Prostate gland (tissue), 2 donors: ENCODE results near the gene SIGLEC7. TPM values are rescaled to one million over a fixed set of nuclear protein-coding genes. Genes with fewer than 3 reads are reported as not detected.

Experiments
- DNase-seq: peaks from one replicate; pipeline ENCODE4 v3.0.0-alpha.2; 2019; ENCODE audit warnings: low spot score
- H3K27ac ChIP-seq, 2 donors: fragments of 200-600 bp; sonication (generic); 2 replicates each; pipeline ENCODE4 v1.5.1; 2017 to 2019
- H3K27me3 ChIP-seq: fragments of 200-600 bp; sonication (generic); replicated peaks from 2 replicates; pipeline ENCODE4 v1.5.1; 2019; ENCODE audit not compliant: insufficient read depth
- H3K36me3 ChIP-seq, 2 donors: fragments of 200-600 bp; sonication (generic); 1 replicate in 1 of 2; 2 replicates in 1 of 2; pipeline versions ENCODE4 v1.5.1 to v1.8.1; 2017 to 2019
- H3K4me1 ChIP-seq: fragments of 200-600 bp; sonication (generic); replicated peaks from 2 replicates; pipeline ENCODE4 v1.5.1; 2019
- H3K4me3 ChIP-seq, 2 donors: fragments of 200-600 bp; sonication (generic); 2 replicates each; pipeline ENCODE4 v1.5.1; 2017 to 2019
- H3K9me3 ChIP-seq: fragments of 200-600 bp; sonication (generic); 2 replicates; pipeline ENCODE4 v1.5.1; 2017
- CTCF ChIP-seq, 4 experiments: fragments of 200-600 bp in 2 of 4; fragments of 450-650 bp in 2 of 4; sonication (generic) in 2 of 4; IDR thresholded peaks; 1 replicate in 3 of 4; 2 replicates in 1 of 4; pipeline ENCODE4 v1.5.1; 2016 to 2019; ENCODE audit warnings: antibody characterized with exemption in 4 of 4, mild to moderate bottlenecking in 2 of 4, moderate library complexity in 2 of 4
- POLR2A ChIP-seq: fragments of 450-650 bp; IDR thresholded peaks from one replicate; pipeline ENCODE4 v1.6.1; 2016; ENCODE audit warnings: antibody characterized with exemption, mild to moderate bottlenecking
- POLR2AphosphoS5 ChIP-seq: sonication (generic); formaldehyde crosslinking; IDR thresholded peaks from one replicate; pipeline ENCODE4 v1.6.1; 2017; ENCODE audit warnings: antibody characterized with exemption
- WGBS: methylation state at CpG from one replicate; pipeline ENCODE4 v1.1.5; 2018; 5-methylcytosine and 5-hydroxymethylcytosine counted together
- intact Hi-C: fragments of 100-400 bp; cut with DNase I; formaldehyde crosslinking; loops from one replicate; pipeline ENCODE4 v1.14.2; 2022
- total RNA-seq, 2 donors: library from RNA; depleted of rRNA; stranded (reverse); fragments of >200 nt; gene quantifications; one replicate each; pipeline ENCODE4 v1.1.0, GENCODE V29; 2016

SIGLEC7 gene
- total RNA-seq, 2 donors from 2014 or later, result not detected

GRCh38 chr19:51200071-51200666 is 58.1 kb downstream of the SIGLEC7 start:
- Histone ChIP-seq H3K27me3 (peaks cover 3% of the 10 kb centered on the region), H3K4me1 (no peaks in the 10 kb centered on the region), H3K4me3 (no peak overlapping the region), H3K9me3 (no peaks in the 10 kb centered on the region), H3K36me3 (no peaks in the 10 kb centered on the region), H3K27ac (no peak overlapping the region)
- 70% methylated on average over 10 of the region's 10 CpGs for WGBS
- TF ChIP-seq POLR2AphosphoS5, result no peak
- TF ChIP-seq POLR2A, result no peak
- no peak for TF ChIP-seq CTCF (IDR thresholded peaks at IDR 0.05)
- intact Hi-C loops, result no loop called here
- DNase-seq, result no peak

DNA sequence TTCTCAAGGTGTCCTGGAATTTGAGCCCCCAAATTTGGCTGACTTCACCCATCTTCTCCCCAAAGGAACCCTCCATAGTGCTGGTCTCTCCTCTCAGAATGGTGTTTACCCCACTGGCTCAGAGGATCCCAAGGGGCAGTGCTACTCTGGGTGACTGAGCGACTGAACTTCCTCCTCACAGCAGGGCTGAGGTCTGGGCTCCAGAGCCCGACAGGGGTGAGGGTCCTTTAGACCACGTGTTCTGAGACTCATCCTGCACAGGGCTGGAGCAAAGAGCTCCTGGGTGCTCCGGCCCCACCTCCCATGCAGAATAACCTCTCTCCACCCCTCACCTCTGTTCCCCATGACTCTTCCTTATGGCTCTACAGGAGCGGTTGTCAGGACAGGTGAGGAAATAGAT is 59.6 kb downstream of the SIGLEC7 start:
- no peak for DNase-seq
- intact Hi-C loops, result no loop called here
- TF ChIP-seq CTCF (IDR thresholded peaks at IDR 0.05), result no peak
- TF ChIP-seq POLR2AphosphoS5, result no peak
- no peak for TF ChIP-seq POLR2A
- WGBS, result 61% methylated on average over 5 of the region's 5 CpGs
- no peaks in the 10 kb centered on the region for H3K36me3 ChIP-seq
- H3K27me3 ChIP-seq, result peaks cover 3% of the 10 kb centered on the region
- H3K4me1 ChIP-seq, result no peaks in the 10 kb centered on the region
- no peaks in the 10 kb centered on the region for H3K9me3 ChIP-seq
- no peak overlapping the region for H3K4me3 ChIP-seq
- H3K27ac ChIP-seq, result no peak overlapping the region

Other genes starting within 250 kb of the SIGLEC7 start
- 100 to 1,000 TPM; 188 to 330 TPM for gene KLK4, start 230.9 kb upstream of the SIGLEC7 start, total RNA-seq
- 1 to 10 TPM; 1.9 to 2.7 TPM for gene KLK5, start 189.3 kb upstream of the SIGLEC7 start, total RNA-seq
- gene KLK6, start 172.7 kb upstream of the SIGLEC7 start, total RNA-seq, result 1 to 10 TPM in 1 of 2 donors, not detected in 1; 1.8 TPM
- gene KLK7, start 158.4 kb upstream of the SIGLEC7 start, total RNA-seq, result 1 to 10 TPM in 1 of 2 donors, under 1 TPM in 1; 0.68 to 1.2 TPM
- gene KLK8, start 140.7 kb upstream of the SIGLEC7 start, total RNA-seq, result not detected
- 10 to 100 TPM in 1 of 2 donors, 1 to 10 TPM in 1; 7.4 to 49.6 TPM for gene KLK10, start 122.6 kb upstream of the SIGLEC7 start, total RNA-seq
- 100 to 1,000 TPM in 1 of 2 donors, 10 to 100 TPM in 1; 67.7 to 315 TPM for gene KLK11, start 115.7 kb upstream of the SIGLEC7 start, total RNA-seq
- gene KLK12, start 107.3 kb upstream of the SIGLEC7 start, total RNA-seq, result under 1 TPM in 1 of 2 donors, not detected in 1; 0.73 TPM
- under 1 TPM in 1 of 2 donors, not detected in 1; 0.77 TPM for gene KLK13, start 77.2 kb upstream of the SIGLEC7 start, total RNA-seq
- gene KLK14, start 59.4 kb upstream of the SIGLEC7 start, total RNA-seq, result 1 to 10 TPM; 4.2 to 5.3 TPM
- gene CTU1, start 33.9 kb upstream of the SIGLEC7 start, total RNA-seq, result 10 to 100 TPM; 18.7 to 21.4 TPM
- 1 to 10 TPM in 1 of 2 donors, under 1 TPM in 1; 0.77 to 8.2 TPM for gene SIGLEC9, start 17.4 kb upstream of the SIGLEC7 start, total RNA-seq
- 1 to 10 TPM; 1.9 to 2.5 TPM for gene CD33, start 82.8 kb downstream of the SIGLEC7 start, total RNA-seq
- 1 to 10 TPM in 1 of 2 donors, not detected in 1; 1.6 TPM for gene SIGLECL1, start 108.8 kb downstream of the SIGLEC7 start, total RNA-seq
- 10 to 100 TPM in 1 of 2 donors, not detected in 1; 12.6 TPM for gene IGLON5, start 169.3 kb downstream of the SIGLEC7 start, total RNA-seq
- 1 to 10 TPM; 2.3 to 9.9 TPM for gene VSIG10L, start 199.8 kb downstream of the SIGLEC7 start, total RNA-seq
- 100 to 1,000 TPM in 1 of 2 donors, 10 to 100 TPM in 1; 82.8 to 118 TPM for gene ETFB, start 224.1 kb downstream of the SIGLEC7 start, total RNA-seq
- 1 to 10 TPM in 1 of 2 donors, not detected in 1; 4.2 TPM for gene CLDND2, start 226.7 kb downstream of the SIGLEC7 start, total RNA-seq
- gene NKG7, start 230.4 kb downstream of the SIGLEC7 start, total RNA-seq, result 1 to 10 TPM in 1 of 2 donors, not detected in 1; 1.8 TPM
- not detected for gene LIM2, start 245.7 kb downstream of the SIGLEC7 start, total RNA-seq
- 10 to 100 TPM in 1 of 2 donors, not detected in 1; 16.0 TPM for gene C19orf84, start 248.3 kb downstream of the SIGLEC7 start, total RNA-seq